Heart right ventricle (tissue), 16 donors: Measurements from ENCODE around the gene HOXB6. TPM values are rescaled to one million over a fixed set of nuclear protein-coding genes. Genes with fewer than 3 reads are reported as not detected.

Experiments
- ATAC-seq, 8 donors: fragments of 200-7000 bp; cut with Tn5 transposase; one replicate each; pipeline ENCODE4 v1.9.1; 2020; ENCODE audit warnings: mild to moderate bottlenecking in 8 of 8, moderate library complexity in 8 of 8, moderate number of reproducible peaks in 1 of 8
- DNase-seq, 2 donors: peaks; one replicate each; pipeline ENCODE4 v3.0.0-alpha.2; 2020
- H3K27ac ChIP-seq, 10 donors: fragments of 200-600 bp; sonication (generic) in 2 of 10; one replicate each; pipeline versions ENCODE4 v1.5.0 to v1.8.0; 2020 to 2022; ENCODE audit warnings: mild to moderate bottlenecking in 3 of 10
- H3K27me3 ChIP-seq, 7 donors: fragments of 200-600 bp; one replicate each; pipeline ENCODE4 v1.8.0; 2021 to 2022; ENCODE audit warnings: mild to moderate bottlenecking in 2 of 7
- H3K36me3 ChIP-seq, 9 donors: fragments of 200-600 bp; sonication (generic) in 1 of 9; one replicate each; pipeline versions ENCODE4 v1.5.0 to v1.8.0; 2020 to 2022; ENCODE audit warnings: mild to moderate bottlenecking in 2 of 9
- H3K4me1 ChIP-seq, 9 donors: fragments of 200-600 bp; sonication (generic) in 1 of 9; one replicate each; pipeline versions ENCODE4 v1.5.0 to v1.8.0; 2020 to 2022; ENCODE audit warnings: mild to moderate bottlenecking in 4 of 9
- H3K4me3 ChIP-seq, 10 donors: fragments of 200-600 bp; sonication (generic) in 2 of 10; one replicate each; pipeline versions ENCODE4 v1.5.0 to v1.8.0; 2020 to 2022; ENCODE audit warnings: mild to moderate bottlenecking in 7 of 10, moderate library complexity in 2 of 10
- H3K9me3 ChIP-seq, 11 donors: fragments of 200-600 bp in 10 of 11; sonication (generic) in 2 of 11; one replicate each; pipeline versions ENCODE4 v1.5.0 to v1.8.0; 2013 to 2022; ENCODE audit warnings: mild to moderate bottlenecking in 2 of 11, control low read depth in 1 of 11, moderate library complexity in 1 of 11
- CTCF ChIP-seq, 9 donors: fragments of 200-600 bp; sonication (generic) in 2 of 9; IDR thresholded peaks; one replicate each; pipeline versions ENCODE4 v1.5.0 to v1.8.0; 2021 to 2022; ENCODE audit warnings: antibody characterized with exemption in 9 of 9, mild to moderate bottlenecking in 5 of 9, moderate library complexity in 1 of 9
- WGBS, 2 donors: extraction: QIAGEN DNeasy Blood & Tissue Kit; methylation state at CpG; one replicate each; pipeline ENCODE4 v1.1.7; 2013; ENCODE audit warnings: inconsistent platforms in 1 of 2; 5-methylcytosine and 5-hydroxymethylcytosine counted together
- intact Hi-C, 10 donors: fragments of 100-400 bp; cut with DNase I; formaldehyde crosslinking; loops; one replicate each; pipeline versions ENCODE4 v1.11.1 to v1.14.2; 2022
- polyA plus RNA-seq, 2 donors: library from polyadenylated mRNA; stranded (reverse); fragments of 200-250 nt; gene quantifications; one replicate each; pipeline ENCODE4 v1.2.3, GENCODE V29; 2013
- total RNA-seq, 10 donors: library from RNA; stranded (reverse); fragmentation: NEBNext Ultra II Directional in 3 of 10; extraction: Animal tissue kit (Norgen Biotek cat#: 25700) in 3 of 10; gene quantifications; one replicate each; pipeline versions ENCODE4 v1.2.1 to v1.2.4, GENCODE V29; 2021 to 2023
- donor health status: Arrhythmogenic right ventricular cardiomyopathy.
- donor health status: ischemic (EF 13 %, LVEDD 7.1; RV severe dilation, severe dysfunction).
- donor health status: healthy with polysubstance abuse.
- donor health status: DM: no; HTN: yes; CAD: no.
- donor health status: DM: no; HTN: no; CAD: no.
- donor health status: ischemic (EF 25% LVEDD 6.9; RV normal size, moderate dysfunction).
- donor health status: ischemic (EF 25% LVEDD 5.7; RV mildly dilated, moderate dysfunction).
- donor health status: healthy.
- donor health status: DM: yes; HTN: yes; CAD: no.
- donor health status: Ischemic cardiomyopathy.
- donor health status: ischemic (EF 35%, LVEDD 5.7; RV mildly dilated, moderate dysfunction).
- donor health status: nonischemic (EF 11% LVEDD 7.7; RV severe dilation, severe dysfunction).
- donor health status: DM: yes; HTN: yes; CAD: no.
- donor health status: PGD.
- donor health status: ischemic (EF 29% LVEDD 5.4; RV normal size, mild dysfunction).
- donor health status: nonischemic (EF 23%, LVEDD 6.1; RV moderate dilation, normal function).

Gene HOXB6
- total and polyA plus RNA-seq, 12 donors: 0.14 to 1.2 (median 0.41) TPM; not detected in 2

- peaks cover 27 to 100% (median 100%) of the 10 kb centered on the region in 7 donors for H3K27me3 ChIP-seq
- H3K4me3 ChIP-seq: peak overlapping the region in 7 of 10 donors; percentile 47 to 69 (median 62)
- no peak for TF ChIP-seq CTCF (IDR thresholded peaks at IDR 0.05)
- no peak for DNase-seq
- peak overlapping the region in 5 of 10 donors; percentile 3 to 76 (median 64) for H3K27ac ChIP-seq
- H3K36me3 ChIP-seq: no peaks in the 10 kb centered on the region
- no peaks in the 10 kb centered on the region for H3K9me3 ChIP-seq
- ATAC-seq: no peak
- peaks cover 0 to 39% (median 17%) of the 10 kb centered on the region in 9 donors for H3K4me1 ChIP-seq
- intact Hi-C loops: no loop called here
- WGBS, 2 donors: 18 to 21% methylated on average over 34 of the region's 34 CpGs
Measured at GRCh38 chr17:48586355-48587258, 18.2 kb downstream of the HOXB6 start.

GRCh38 chr17:48584223-48584741 is 20.5 kb downstream of the HOXB6 start:
- Histone ChIP-seq H3K4me3 (no peak overlapping the region), H3K27ac (no peak overlapping the region)
- 37 to 40% methylated on average over 2 of the region's 2 CpGs for WGBS, 2 donors

GRCh38 chr17:48583708-48584222 is 21.0 kb downstream of the HOXB6 start:
- TF ChIP-seq CTCF (IDR thresholded peaks at IDR 0.05): no peak
- no peak for DNase-seq
- Histone ChIP-seq H3K4me3 (no peak overlapping the region), H3K27me3 (peaks cover 49 to 100% (median 100%) of the 10 kb centered on the region in 7 donors), H3K27ac (no peak overlapping the region), H3K36me3 (no peaks in the 10 kb centered on the region), H3K4me1 (peaks cover 0 to 51% (median 17%) of the 10 kb centered on the region in 9 donors), H3K9me3 (no peaks in the 10 kb centered on the region)
- ATAC-seq: no peak
- intact Hi-C loops: no loop called here
- WGBS, 2 donors: 58 to 60% methylated on average over 3 of the region's 3 CpGs

More at GRCh38 chr17:48584223-48584741, 20.5 kb downstream of the HOXB6 start:
- DNase-seq (no peak), ATAC-seq (no peak)
- Histone ChIP-seq H3K9me3 (no peaks in the 10 kb centered on the region), H3K36me3 (no peaks in the 10 kb centered on the region), H3K4me1 (peaks cover 0 to 45% (median 17%) of the 10 kb centered on the region in 9 donors), H3K27me3 (peaks cover 45 to 100% (median 100%) of the 10 kb centered on the region in 7 donors)
- intact Hi-C loops: no loop called here
- no peak for TF ChIP-seq CTCF (IDR thresholded peaks at IDR 0.05)

- WGBS, 2 donors: 29 to 30% methylated on average over 7 of the region's 7 CpGs
- peak overlapping the region in 5 of 10 donors; percentile 0 to 88 (median 72) for H3K27ac ChIP-seq
- intact Hi-C loops: no loop called here
- peaks cover 0 to 57% (median 17%) of the 10 kb centered on the region in 9 donors for H3K4me1 ChIP-seq
- H3K27me3 ChIP-seq: peaks cover 52 to 100% (median 100%) of the 10 kb centered on the region in 7 donors
- peak overlapping the region in 4 of 10 donors; percentile 26 to 57 (median 38) for H3K4me3 ChIP-seq
- H3K9me3 ChIP-seq: no peaks in the 10 kb centered on the region
- DNase-seq (no peak), ATAC-seq (no peak)
- no peak for TF ChIP-seq CTCF (IDR thresholded peaks at IDR 0.05)
- no peaks in the 10 kb centered on the region for H3K36me3 ChIP-seq
Measured at GRCh38 chr17:48582750-48583069, 22.1 kb downstream of the HOXB6 start.
